Testis (tissue), 3 donors: ENCODE results near the gene CDH11. TPM values are rescaled to one million over a fixed set of nuclear protein-coding genes. Genes with fewer than 3 reads are reported as not detected.

Source experiments
- DNase-seq: peaks from one replicate; pipeline ENCODE4 v3.0.0-alpha.2; 2019
- H3K27ac ChIP-seq, 2 donors: fragments of 200-600 bp; sonication (generic); one replicate each; pipeline ENCODE4 v1.5.1; 2019
- H3K27me3 ChIP-seq: fragments of 200-600 bp; sonication (generic); one replicate; pipeline ENCODE4 v1.5.1; 2019
- H3K36me3 ChIP-seq: fragments of 200-600 bp; sonication (generic); one replicate; pipeline ENCODE4 v1.5.1; 2017; ENCODE audit warnings: low read depth; ENCODE audit errors: missing control alignments
- H3K4me1 ChIP-seq: fragments of 200-600 bp; sonication (generic); one replicate; pipeline ENCODE4 v1.5.1; 2019
- H3K4me3 ChIP-seq, 2 donors: fragments of 200-600 bp; sonication (generic); one replicate each; pipeline ENCODE4 v1.5.1; 2017 to 2019
- H3K9me3 ChIP-seq: fragments of 200-600 bp; sonication (generic); one replicate; pipeline ENCODE4 v1.5.1; 2017
- CTCF ChIP-seq, 3 experiments: fragments of 450-650 bp in 2 of 3; fragments of 200-600 bp in 1 of 3; sonication (generic) in 1 of 3; IDR thresholded peaks; one replicate each; pipeline ENCODE4 v1.5.1; 2016 to 2019; ENCODE audit warnings: antibody characterized with exemption in 3 of 3, mild to moderate bottlenecking in 2 of 3, moderate library complexity in 1 of 3
- POLR2A ChIP-seq: fragments of 450-650 bp; IDR thresholded peaks from one replicate; pipeline ENCODE4 v1.6.1; 2017; ENCODE audit warnings: antibody characterized with exemption, mild to moderate bottlenecking, moderate library complexity
- WGBS, 2 donors: methylation state at CpG; one replicate each; pipeline ENCODE4 v1.1.5; 2018; 5-methylcytosine and 5-hydroxymethylcytosine counted together
- intact Hi-C: fragments of 100-400 bp; cut with DNase I; formaldehyde crosslinking; loops from one replicate; pipeline ENCODE4 v1.15.1; 2023; ENCODE audit warnings: low total_unique reads
- polyA plus RNA-seq: library from polyadenylated mRNA; stranded (reverse); fragments of 350-450 nt; fragmentation: Illumina TruSeq; extraction: RNeasy Lipid Tissue Mini Kit (QIAGEN cat#74804); gene quantifications from one replicate; pipeline ENCODE4 v1.2.3, GENCODE V29; 2014; ENCODE audit warnings: low read depth, low replicate concordance; ENCODE audit not compliant: insufficient read depth
- total RNA-seq, 2 donors: library from RNA; depleted of rRNA; stranded (reverse); fragments of >200 nt; gene quantifications; one replicate each; pipeline ENCODE4 v1.2.3, GENCODE V29; 2016

The CDH11 gene
- total and polyA plus RNA-seq, 3 donors from 2014 or later: 24.0 to 32.8 (median 32.5) TPM

- intact Hi-C loops: no loop called here
- Histone ChIP-seq H3K36me3 (no peaks in the 10 kb centered on the region), H3K9me3 (no peaks in the 10 kb centered on the region), H3K27me3 (no peaks in the 10 kb centered on the region), H3K4me3 (no peak overlapping the region), H3K4me1 (no peaks in the 10 kb centered on the region), H3K27ac (no peak overlapping the region)
- DNase-seq: no peak
- WGBS, 2 donors: 93 to 95% methylated on average over 2 of the region's 2 CpGs
- TF ChIP-seq POLR2A: no peak
- TF ChIP-seq CTCF (IDR thresholded peaks at IDR 0.05): no peak
Observed at GRCh38 chr16:65079549-65079948, 42.3 kb downstream of the CDH11 start.

- Histone ChIP-seq H3K27me3 (no peaks in the 10 kb centered on the region), H3K9me3 (no peaks in the 10 kb centered on the region), H3K4me3 (no peak overlapping the region), H3K36me3 (no peaks in the 10 kb centered on the region), H3K4me1 (no peaks in the 10 kb centered on the region), H3K27ac (no peak overlapping the region)
- no peak for DNase-seq
- no peak for TF ChIP-seq POLR2A
- TF ChIP-seq CTCF (IDR thresholded peaks at IDR 0.05): no peak
- whole genome bisulfite sequencing, 2 donors: 97% methylated on average over 1 of the region's 1 CpG
- intact Hi-C loops: no loop called here
Observed at GRCh38 chr16:65077181-65077580, 44.7 kb downstream of the CDH11 start.

GRCh38 chr16:65075877-65076276 lies 46.0 kb downstream of the CDH11 start:
- intact Hi-C loops: no loop called here

GRCh38 chr16:65071433-65072311 lies 50.2 kb downstream of the CDH11 start:
- intact Hi-C loops: no loop called here
- no peak overlapping the region for H3K4me3 ChIP-seq

More at GRCh38 chr16:65075877-65076276, 46.0 kb downstream of the CDH11 start:
- Histone ChIP-seq H3K27me3 (no peaks in the 10 kb centered on the region), H3K9me3 (no peaks in the 10 kb centered on the region), H3K27ac (no peak overlapping the region), H3K4me1 (no peaks in the 10 kb centered on the region), H3K4me3 (no peak overlapping the region), H3K36me3 (no peaks in the 10 kb centered on the region)
- no peak for TF ChIP-seq CTCF (IDR thresholded peaks at IDR 0.05)
- TF ChIP-seq POLR2A: no peak
- 84 to 95% methylated on average over 2 of the region's 2 CpGs for WGBS, 2 donors
- no peak for DNase-seq

More at GRCh38 chr16:65071433-65072311, 50.2 kb downstream of the CDH11 start:
- WGBS, 2 donors: 52 to 60% methylated on average over 17 to 24 of the region's 24 CpGs
- TF ChIP-seq CTCF (IDR thresholded peaks at IDR 0.05) (no peak), POLR2A (no peak)
- Histone ChIP-seq H3K4me1 (peaks cover 4% of the 10 kb centered on the region), H3K27me3 (no peaks in the 10 kb centered on the region), H3K9me3 (no peaks in the 10 kb centered on the region), H3K27ac (no peak overlapping the region), H3K36me3 (no peaks in the 10 kb centered on the region)
- DNase-seq: peak; percentile 27
